GM19035 (cell line): ENCODE data around the gene TMEM140.
"Not testable (repeated sequence)": the region's sequence is repeated elsewhere in the genome, so short reads cannot be mapped to it uniquely, and the experiment has no call there.

Source experiments
- ATAC-seq: cut with Tn5 transposase; IDR thresholded peaks from one replicate; pipeline ENCODE4 v1.9.1; 2021; ENCODE audit not compliant: unreplicated experiment

Gene TMEM140

GRCh38 chr7:135171581-135172291, 23.9 kb downstream of the TMEM140 start:
- not testable (repeated sequence) for ATAC-seq

DNA sequence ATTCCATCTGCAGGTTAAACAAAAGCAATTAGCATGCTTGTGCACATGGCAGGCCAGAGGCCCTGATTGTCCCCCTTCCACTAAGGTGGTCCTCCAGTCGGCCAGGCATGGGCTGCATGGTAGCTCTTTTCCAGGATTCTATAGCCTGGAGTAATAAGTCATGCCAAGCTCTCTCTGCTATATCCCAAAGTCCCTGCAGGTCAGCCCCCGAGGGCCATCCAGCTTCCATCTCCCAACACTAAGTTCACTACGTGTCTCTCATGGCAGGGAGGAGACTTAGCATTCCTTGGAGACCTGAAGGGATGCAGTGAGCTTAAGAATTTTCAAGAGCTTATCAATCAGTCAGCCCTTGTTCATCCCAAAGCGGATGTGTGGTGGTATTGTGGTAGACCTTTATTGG, 26.0 kb downstream of the TMEM140 start:
- not testable (repeated sequence) for ATAC-seq

- ATAC-seq: no peak
Measured at GRCh38 chr7:135174941-135175340, 27.1 kb downstream of the TMEM140 start.

DNA sequence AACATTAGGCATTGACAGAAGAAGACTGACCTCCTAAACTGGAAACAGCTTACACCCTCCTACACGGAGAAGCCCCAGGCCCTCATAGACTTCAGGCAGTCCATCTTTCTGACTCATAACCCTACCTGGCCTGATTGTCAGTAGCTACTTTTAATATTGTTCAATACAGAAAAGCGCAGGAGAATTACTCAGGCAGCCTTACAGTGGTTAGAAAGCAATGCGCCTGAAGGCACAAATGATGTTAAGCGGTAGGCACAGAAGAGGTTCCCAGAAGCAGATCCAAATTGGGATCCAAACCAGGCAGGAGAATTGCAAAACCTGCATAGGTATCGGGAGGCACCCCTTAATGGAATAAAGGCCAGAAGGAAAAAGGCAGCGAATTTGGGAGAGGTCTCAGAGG, 28.1 kb downstream of the TMEM140 start:
- ATAC-seq: no peak

DNA sequence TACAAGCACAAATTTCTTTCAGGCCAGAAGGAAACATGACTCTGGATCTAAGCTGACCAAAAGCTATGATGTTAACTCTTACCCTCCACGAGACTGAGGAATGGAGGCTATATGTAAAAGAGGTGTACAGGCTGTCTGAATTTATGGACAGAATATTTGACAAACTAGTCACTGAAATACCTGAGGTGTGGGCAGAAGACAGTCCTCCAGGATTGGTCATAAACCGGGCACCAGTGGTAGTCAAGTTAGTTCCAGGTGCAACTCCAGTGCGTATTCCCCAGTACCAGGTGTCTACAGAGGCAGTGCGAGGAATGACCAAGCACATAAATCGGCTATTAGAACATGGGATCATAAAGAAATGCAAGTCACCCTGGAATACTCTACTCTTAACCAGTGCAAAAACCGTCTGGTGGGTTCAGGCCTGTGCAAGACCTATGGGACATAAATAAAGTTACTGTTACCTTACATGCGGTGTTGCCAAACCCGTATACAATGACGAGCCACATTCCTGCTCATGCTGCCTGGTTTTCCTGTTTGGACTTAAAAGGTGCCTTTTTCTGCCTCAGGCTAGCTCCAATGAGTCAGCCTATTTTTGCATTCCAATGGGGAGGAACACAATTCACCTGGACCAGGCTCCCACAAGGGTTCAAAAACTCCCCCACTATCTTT, 29.3 kb downstream of the TMEM140 start:
- ATAC-seq: no peak

DNA sequence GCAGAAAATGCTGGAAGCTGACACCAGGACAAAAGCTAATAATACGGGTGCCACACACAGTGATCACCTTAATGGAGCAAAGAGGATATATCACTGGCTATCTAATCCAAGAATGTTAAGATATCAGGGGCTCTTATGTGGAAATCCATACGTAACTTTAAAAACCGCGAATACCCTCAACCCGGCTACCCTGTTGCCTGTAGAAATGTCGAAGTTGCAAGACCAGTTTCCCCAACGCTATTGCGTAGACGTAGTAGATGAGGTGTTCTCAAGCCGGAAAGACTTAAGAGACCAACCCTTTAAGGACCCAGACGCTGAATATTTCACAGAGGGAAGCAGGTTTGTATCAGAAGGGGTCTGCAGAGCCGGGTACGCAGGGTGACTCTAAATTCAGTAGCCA, 30.5 kb downstream of the TMEM140 start:
- ATAC-seq: no peak

- no peak for ATAC-seq
Measured at GRCh38 chr7:135179321-135179925, 31.6 kb downstream of the TMEM140 start.

DNA sequence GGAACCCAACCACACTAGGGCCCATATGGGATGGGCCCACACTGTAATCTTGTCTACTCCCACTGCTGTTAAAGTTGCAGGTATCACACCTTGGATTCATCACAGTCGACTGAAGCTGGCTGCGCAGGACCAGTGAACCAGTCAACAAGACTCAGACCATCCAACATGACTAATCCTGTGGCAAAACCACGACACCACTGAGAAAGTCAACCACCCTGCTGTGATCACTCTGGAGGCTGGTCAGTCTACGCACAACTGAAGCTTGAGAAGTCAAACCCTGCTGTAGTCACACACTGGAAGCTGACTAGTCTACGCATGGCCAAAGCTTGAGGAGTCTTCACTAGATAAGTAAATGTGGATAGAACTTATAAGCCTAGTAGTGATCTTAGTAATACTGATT, 32.2 kb downstream of the TMEM140 start:
- ATAC-seq: no peak

GRCh38 chr7:135181261-135181928, 33.5 kb downstream of the TMEM140 start:
- no peak for ATAC-seq

DNA sequence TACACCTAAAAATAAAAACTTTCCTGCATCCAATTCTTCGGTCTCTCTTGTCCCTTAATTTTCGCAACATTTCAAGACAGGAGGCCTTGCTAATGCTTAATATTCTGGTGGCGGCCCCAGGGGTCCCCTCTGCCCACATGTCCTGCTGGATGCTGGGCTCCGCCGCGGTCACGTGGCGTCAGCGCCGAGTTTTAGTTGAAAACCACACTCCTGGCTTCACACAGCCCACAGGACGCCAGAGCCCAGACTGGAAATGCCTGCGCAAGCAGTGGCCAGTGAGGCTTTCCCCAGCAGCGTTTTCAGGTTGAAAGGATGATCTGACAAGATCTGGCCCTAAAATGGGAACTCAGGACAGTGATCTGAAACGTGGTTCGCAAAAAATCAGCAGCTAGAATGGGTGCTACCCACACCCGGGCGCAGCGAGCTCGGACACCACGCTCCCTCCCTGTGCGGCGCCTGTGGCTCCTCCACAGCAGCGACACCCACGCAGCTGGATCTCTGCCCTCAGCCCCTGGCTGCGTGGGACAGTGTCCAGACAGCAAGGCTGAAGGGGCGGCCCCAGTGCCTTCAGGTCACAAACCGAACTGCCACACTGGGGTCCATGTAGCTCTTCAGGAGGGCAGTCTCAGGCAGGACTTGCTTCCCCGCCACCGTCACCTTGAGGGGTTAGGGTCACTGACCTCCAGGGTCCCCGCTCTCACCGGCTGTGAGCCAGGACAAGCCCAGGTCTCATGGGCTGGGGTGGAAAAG, 34.2 kb downstream of the TMEM140 start:
- ATAC-seq: no peak

GRCh38 chr7:135183478-135183877, 35.6 kb downstream of the TMEM140 start:
- ATAC-seq: no peak

DNA sequence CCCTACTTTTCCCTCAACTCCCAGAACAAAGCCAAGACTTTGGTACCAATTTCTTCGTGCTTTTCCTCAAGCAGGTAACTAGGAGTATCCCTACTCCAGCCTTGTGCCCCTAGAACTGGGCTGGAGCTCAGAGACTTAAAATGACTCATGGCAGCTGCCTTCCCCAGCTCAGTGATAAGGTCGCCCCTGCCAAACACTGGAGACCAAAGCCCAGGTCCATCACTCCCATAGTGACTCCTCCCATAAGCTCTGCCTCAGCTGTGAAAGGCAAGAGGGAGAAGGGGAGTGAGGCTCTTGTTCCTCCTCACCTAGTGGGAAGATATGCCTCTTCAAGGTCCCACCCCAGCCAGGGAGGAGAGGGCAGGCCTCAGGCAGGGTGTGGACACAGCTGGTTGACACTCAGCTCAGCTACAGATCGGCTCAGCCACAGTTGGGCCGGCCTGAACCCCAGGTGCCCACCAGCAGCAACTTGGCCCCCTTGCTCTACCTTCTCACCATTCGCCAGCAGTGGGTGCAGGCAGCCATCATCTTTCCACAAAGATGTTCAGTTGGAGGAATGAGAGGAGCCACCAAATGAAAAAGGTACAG, 36.5 kb downstream of the TMEM140 start:
- no peak for ATAC-seq

GRCh38 chr7:135185471-135186260, 37.8 kb downstream of the TMEM140 start:
- ATAC-seq: no peak

GRCh38 chr7:135186261-135186540, 38.3 kb downstream of the TMEM140 start:
- peak; percentile 14 for ATAC-seq

DNA sequence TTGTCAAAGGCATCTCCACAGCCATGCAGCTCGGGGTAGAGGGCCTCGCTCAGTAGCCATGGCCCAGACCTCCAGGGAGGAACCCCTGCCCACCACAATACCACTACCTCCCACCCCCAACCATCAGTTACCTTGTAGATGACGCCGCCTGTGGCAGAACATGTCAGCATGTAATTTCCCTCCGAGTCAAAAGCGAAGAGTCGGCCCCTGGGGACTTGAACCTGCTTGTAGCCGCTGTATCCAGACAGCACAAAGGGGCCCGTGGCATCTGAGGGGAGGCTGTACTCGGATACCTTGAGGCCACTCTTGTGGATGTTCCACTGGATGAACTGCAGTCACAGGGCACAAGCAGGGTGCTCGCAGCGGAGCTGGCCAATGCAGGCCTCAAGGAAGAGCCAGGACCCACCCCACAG, 39.0 kb downstream of the TMEM140 start:
- peak; percentile 58 for ATAC-seq

DNA sequence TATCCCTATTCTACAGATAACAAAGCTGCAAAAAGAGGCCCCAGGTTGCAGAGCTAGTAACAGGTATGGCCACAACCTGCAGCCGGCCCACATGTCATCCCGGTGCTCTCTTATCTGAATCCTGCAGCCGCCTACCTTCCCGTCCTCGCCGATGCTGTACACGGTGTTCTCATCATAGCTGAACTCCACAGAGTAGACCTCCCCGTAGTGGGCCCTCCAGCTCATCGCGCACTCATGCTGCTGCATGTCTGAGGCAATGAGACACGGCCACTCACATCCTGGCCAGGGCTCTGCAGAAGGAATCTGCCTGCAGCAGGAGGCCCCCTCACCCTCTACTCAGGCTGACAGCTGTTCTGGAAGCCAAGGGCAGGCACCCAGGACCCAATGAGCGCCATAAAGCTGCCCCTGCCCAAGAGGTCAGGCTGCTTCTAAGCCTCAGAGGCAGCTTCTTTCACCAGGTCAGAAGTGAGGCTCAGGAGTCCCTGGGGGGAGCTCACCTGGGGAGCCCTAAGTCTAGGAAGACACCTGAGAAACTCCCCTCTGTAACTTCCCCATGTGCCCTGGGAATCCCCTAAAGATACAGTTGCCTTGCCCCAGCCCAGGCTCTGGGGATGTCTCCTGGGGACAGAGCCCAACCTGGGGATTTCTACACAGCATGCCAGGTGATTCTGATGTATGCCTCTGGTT, 40.6 kb downstream of the TMEM140 start:
- peak; percentile 53 for ATAC-seq

DNA sequence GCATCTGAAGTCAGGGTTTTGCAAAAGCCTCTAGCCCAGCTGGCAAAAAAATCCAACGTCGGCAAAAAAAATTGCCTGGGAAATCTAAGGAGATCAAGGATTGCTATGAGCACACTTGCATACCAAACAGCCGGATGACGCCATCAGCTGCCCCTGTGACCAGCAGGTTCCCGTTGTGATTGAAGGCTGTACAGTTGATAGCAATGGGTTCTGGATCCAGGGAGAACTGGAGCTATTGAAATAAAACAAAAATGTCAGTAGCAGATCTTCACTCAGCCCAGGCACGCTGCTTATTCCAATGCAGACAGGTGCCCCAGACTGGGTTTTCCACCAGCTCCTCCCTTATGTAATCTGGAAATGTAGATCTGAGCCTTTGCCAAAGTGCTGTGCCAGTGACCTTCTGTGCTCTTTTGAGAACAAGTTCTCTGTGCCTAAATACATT, 41.4 kb downstream of the TMEM140 start:
- no peak for ATAC-seq

DNA sequence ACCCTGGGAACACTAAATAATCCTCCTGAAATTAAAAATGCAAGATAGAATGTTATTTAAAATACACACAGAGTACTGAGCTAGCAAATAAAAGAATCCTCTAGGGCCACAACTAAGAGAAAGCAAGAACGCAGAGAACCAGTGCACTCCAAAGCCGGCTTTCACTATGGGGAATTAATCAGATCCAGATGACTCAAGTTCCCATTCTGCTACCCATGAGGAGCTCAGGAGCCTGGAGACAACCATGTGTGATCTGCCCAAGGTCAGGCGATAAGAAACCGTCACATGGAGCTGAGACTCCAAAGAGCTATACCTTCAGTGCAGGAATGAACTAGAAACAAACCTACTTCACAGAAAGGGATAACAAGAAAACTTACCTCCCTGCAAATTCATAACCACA, 42.1 kb downstream of the TMEM140 start:
- ATAC-seq: no peak

- no peak for ATAC-seq
Measured at GRCh38 chr7:135190703-135191102, 42.8 kb downstream of the TMEM140 start.
